HEK293 (cell line): ENCODE results near the gene BLTP3B.

Experiments used
- GFI1B ChIP-seq: fragments of 450-650 bp; formaldehyde crosslinking; IDR thresholded peaks from 2 replicates; pipeline ENCODE4 v1.5.1; 2016; ENCODE audit warnings: missing biosample characterization, missing genetic modification characterization
- HIC1 ChIP-seq: fragments of 450-650 bp; formaldehyde crosslinking; IDR thresholded peaks from 2 replicates; pipeline ENCODE4 v1.5.1; 2016; ENCODE audit warnings: missing biosample characterization, missing genetic modification characterization
- HOXD13 ChIP-seq: sonication (generic); formaldehyde crosslinking; IDR thresholded peaks from 2 replicates; pipeline ENCODE4 v1.8.0; 2022; ENCODE audit warnings: missing genetic modification reagents, borderline replicate concordance
- IKZF3 ChIP-seq: fragments of 450-650 bp; IDR thresholded peaks from 2 replicates; pipeline ENCODE4 v1.5.0; 2018; ENCODE audit warnings: missing biosample characterization, mild to moderate bottlenecking, missing genetic modification characterization, moderate library complexity
- KLF10 ChIP-seq: fragments of 450-650 bp; IDR thresholded peaks from 2 replicates; pipeline ENCODE4 v1.5.1; 2018; ENCODE audit warnings: missing biosample characterization, mild to moderate bottlenecking, missing genetic modification characterization
- KLF8 ChIP-seq: fragments of 450-650 bp; formaldehyde crosslinking; IDR thresholded peaks from 2 replicates; pipeline ENCODE4 v1.5.1; 2016; ENCODE audit warnings: missing biosample characterization, missing genetic modification characterization
- PRDM1 ChIP-seq: fragments of 450-650 bp; formaldehyde crosslinking; IDR thresholded peaks from 2 replicates; pipeline ENCODE4; 2016; ENCODE audit warnings: missing biosample characterization, missing genetic modification characterization
- PRDM10 ChIP-seq: fragments of 450-650 bp; formaldehyde crosslinking; IDR thresholded peaks from 2 replicates; pipeline ENCODE4 v1.5.1; 2016; ENCODE audit warnings: missing biosample characterization, missing genetic modification characterization
- REPIN1 ChIP-seq: fragments of 450-650 bp; formaldehyde crosslinking; IDR thresholded peaks from 2 replicates; pipeline ENCODE4 v1.5.1; 2017; ENCODE audit warnings: missing biosample characterization, missing genetic modification characterization, low read depth
- SETDB1 ChIP-seq: IDR thresholded peaks from one replicate; pipeline ENCODE4 v1.6.1; 2017; ENCODE audit warnings: mild to moderate bottlenecking, low read length, moderate library complexity, mixed read lengths; ENCODE audit not compliant: insufficient read length
- SP2 ChIP-seq: fragments of 450-650 bp; formaldehyde crosslinking; IDR thresholded peaks from 2 replicates; pipeline ENCODE4 v1.5.1; 2016; ENCODE audit warnings: missing biosample characterization, missing genetic modification characterization
- SP7 ChIP-seq: fragments of 450-650 bp; formaldehyde crosslinking; IDR thresholded peaks from 2 replicates; pipeline ENCODE4 v1.5.1; 2016; ENCODE audit warnings: missing biosample characterization, missing genetic modification characterization
- WT1 ChIP-seq: fragments of 450-650 bp; formaldehyde crosslinking; IDR thresholded peaks from 2 replicates; pipeline ENCODE4 v1.5.1; 2016; ENCODE audit warnings: missing biosample characterization, missing genetic modification characterization
- ZBTB17 ChIP-seq: fragments of 450-650 bp; formaldehyde crosslinking; IDR thresholded peaks from 2 replicates; pipeline ENCODE4 v1.5.1; 2016; ENCODE audit warnings: missing biosample characterization, missing genetic modification characterization
- ZBTB26 ChIP-seq: fragments of 450-650 bp; formaldehyde crosslinking; optimal IDR thresholded peaks from 2 replicates; pipeline ENCODE3; 2016; ENCODE audit warnings: missing biosample characterization, mild to moderate bottlenecking, missing genetic modification characterization
- ZBTB8A ChIP-seq: fragments of 450-650 bp; formaldehyde crosslinking; IDR thresholded peaks from 2 replicates; pipeline ENCODE4 v1.5.1; 2016; ENCODE audit warnings: missing biosample characterization, missing genetic modification characterization
- ZFP41 ChIP-seq: fragments of 450-650 bp; formaldehyde crosslinking; IDR thresholded peaks from 2 replicates; pipeline ENCODE4 v1.5.1; 2016; ENCODE audit warnings: missing biosample characterization, missing genetic modification characterization, borderline replicate concordance
- ZNF184 ChIP-seq: fragments of 450-650 bp; IDR thresholded peaks from 2 replicates; pipeline ENCODE4 v1.5.1; 2018; ENCODE audit warnings: missing biosample characterization, mild to moderate bottlenecking, missing genetic modification characterization
- ZNF211 ChIP-seq: fragments of 450-650 bp; formaldehyde crosslinking; IDR thresholded peaks from 2 replicates; pipeline ENCODE4 v1.5.1; 2016; ENCODE audit warnings: low read depth, missing biosample characterization, missing genetic modification characterization
- ZNF335 ChIP-seq: fragments of 450-650 bp; formaldehyde crosslinking; conservative IDR thresholded peaks from 2 replicates; pipeline ENCODE4 v1.5.1; 2016; ENCODE audit warnings: missing biosample characterization, missing genetic modification characterization
- ZNF341 ChIP-seq: fragments of 450-650 bp; formaldehyde crosslinking; IDR thresholded peaks from 2 replicates; pipeline ENCODE4; 2016; ENCODE audit warnings: low read depth, missing biosample characterization, missing genetic modification characterization
- ZNF37A ChIP-seq: fragments of 450-650 bp; IDR thresholded peaks from 2 replicates; pipeline ENCODE4 v1.5.1; 2018; ENCODE audit warnings: missing biosample characterization, missing genetic modification characterization
- ZNF449 ChIP-seq: fragments of 450-650 bp; formaldehyde crosslinking; IDR thresholded peaks from 2 replicates; pipeline ENCODE4 v1.5.1; 2017; ENCODE audit warnings: missing biosample characterization, mild to moderate bottlenecking, missing genetic modification characterization, moderate library complexity
- ZNF544 ChIP-seq: fragments of 450-650 bp; formaldehyde crosslinking; IDR thresholded peaks from 2 replicates; pipeline ENCODE4 v1.5.0; 2017; ENCODE audit warnings: missing biosample characterization, missing genetic modification characterization
- ZNF548 ChIP-seq: fragments of 450-650 bp; formaldehyde crosslinking; IDR thresholded peaks from 2 replicates; pipeline ENCODE4 v1.5.1; 2016; ENCODE audit warnings: missing biosample characterization, missing genetic modification characterization
- ZNF561 ChIP-seq: fragments of 450-650 bp; IDR thresholded peaks from 2 replicates; pipeline ENCODE4 v1.5.1; 2018; ENCODE audit warnings: missing biosample characterization, missing genetic modification characterization, borderline replicate concordance
- ZNF624 ChIP-seq: fragments of 450-650 bp; formaldehyde crosslinking; IDR thresholded peaks from 2 replicates; pipeline ENCODE4 v1.5.1; 2017; ENCODE audit warnings: missing biosample characterization, missing genetic modification characterization
- ZNF664 ChIP-seq: fragments of 450-650 bp; formaldehyde crosslinking; IDR thresholded peaks from 2 replicates; pipeline ENCODE4 v1.5.1; 2016; ENCODE audit warnings: missing biosample characterization, missing genetic modification characterization
- ZNF701 ChIP-seq: fragments of 450-650 bp; formaldehyde crosslinking; IDR thresholded peaks from 2 replicates; pipeline ENCODE4 v1.5.1; 2016; ENCODE audit warnings: missing biosample characterization, missing genetic modification characterization
- ZNF704 ChIP-seq: fragments of 450-650 bp; formaldehyde crosslinking; IDR thresholded peaks from 2 replicates; pipeline ENCODE4 v1.5.1; 2016; ENCODE audit warnings: missing biosample characterization, missing genetic modification characterization
- ZNF76 ChIP-seq: fragments of 450-650 bp; formaldehyde crosslinking; IDR thresholded peaks from 2 replicates; pipeline ENCODE4; 2016; ENCODE audit warnings: low read depth, missing biosample characterization, missing genetic modification characterization, borderline replicate concordance
- ZNF768 ChIP-seq: fragments of 450-650 bp; formaldehyde crosslinking; IDR thresholded peaks from 2 replicates; pipeline ENCODE4 v1.5.1; 2018; ENCODE audit warnings: missing biosample characterization, mild to moderate bottlenecking, missing genetic modification characterization

BLTP3B gene

GRCh38 chr12:100163416-100164152, 20.9 kb upstream of the BLTP3B start (continued):
- TF ChIP-seq HIC1 (tag by site-specific recombination) (no peak), PRDM10 (tag by site-specific recombination) (peak; percentile 39; the same call in 1 of the 2 replicates), REPIN1 (tag by site-specific recombination) (no peak), PRDM1 (tag by site-specific recombination) (no peak), ZNF184 (tag by site-specific recombination) (no peak), ZNF341 (tag by site-specific recombination) (peak; percentile 37; the same call in 1 of the 2 replicates), ZNF335 (peak; percentile 52), ZNF76 (tag by site-specific recombination) (no peak), ZBTB17 (tag by site-specific recombination) (peak; percentile 70), ZBTB26 (tag by site-specific recombination) (peak; percentile 51), ZNF37A (tag by site-specific recombination) (no peak), ZNF211 (no peak), SP2 (tag by site-specific recombination) (peak; percentile 60), ZNF548 (tag by site-specific recombination) (no peak), GFI1B (tag by site-specific recombination) (no peak), ZNF768 (tag by site-specific recombination) (peak; percentile 60; the same call in 1 of the 2 replicates), HOXD13 (CRISPR knock-in tag) (no peak), ZFP41 (tag by site-specific recombination) (no peak), WT1 (tag by site-specific recombination) (no peak), ZNF701 (tag by site-specific recombination) (no peak), ZBTB8A (tag by site-specific recombination) (peak; percentile 19; the same call in 1 of the 2 replicates), ZNF561 (tag by site-specific recombination) (no peak), KLF8 (tag by site-specific recombination) (no peak), IKZF3 (tag by site-specific recombination) (no peak), ZNF664 (tag by site-specific recombination) (no peak), SP7 (tag by site-specific recombination) (peak; percentile 39; the same call in 1 of the 2 replicates), ZNF704 (tag by site-specific recombination) (no peak), ZNF544 (tag by site-specific recombination) (no peak), SETDB1 (no peak), ZNF449 (no peak), ZNF624 (tag by site-specific recombination) (no peak), KLF10 (tag by site-specific recombination) (no peak)
